K562 (cell line): ENCODE measurements around the gene TEDDM1. TPM values are rescaled to one million over a fixed set of nuclear protein-coding genes. Genes with fewer than 3 reads are reported as not detected.

Experiments
- ATAC-seq: fragments of 200-7000 bp; cut with Tn5 transposase; 3 replicates; pipeline ENCODE4 v1.9.1; 2020; ENCODE audit warnings: moderate library complexity
- BruUV-seq: library from RNA; stranded (reverse); fragments of 400-500 nt; replicated peaks from 2 replicates; lab custom pipeline; 2021; lab: Mats Ljungman, UMichigan
- CTCF ChIA-PET: fragments of 300-600 bp; formaldehyde crosslinking; extraction: SDS; loops from one replicate; lab custom pipeline; 2021; ENCODE audit warnings: low intra/inter-chr PET ratio; lab: Yijun Ruan, JAX
- POLR2A ChIA-PET: fragments of 300-600, 350-650 bp; sonication (Branson Sonifier 250); formaldehyde crosslinking; extraction: SDS; loops from one replicate; lab custom pipeline; 2021; ENCODE audit warnings: antibody characterized with exemption, inconsistent platforms; lab: Yijun Ruan, JAX
- DNase-seq, 4 experiments: peaks; one replicate each; pipeline versions ENCODE4 v3.0.0 to v3.0.0-alpha.2; 2011 to 2018; ENCODE audit warnings: low spot score in 3 of 4, mixed read lengths in 3 of 4; ENCODE audit errors: extremely low read depth in 1 of 4
- FAIRE-seq: peaks from 2 replicates; lab custom pipeline; 2011; peaks lifted over from hg19 to GRCh38; lab: Jason Lieb, UNC
- H2AFZ ChIP-seq: 2 replicates; pipeline ENCODE4 v1.6.0; 2011; ENCODE audit warnings: low read depth, low read length, control low read depth, inconsistent platforms
- H3K27ac ChIP-seq: fragments of 200-600 bp; 3 replicates; pipeline ENCODE4 v1.8.0; 2011; ENCODE audit warnings: low read depth, mild to moderate bottlenecking, control low read depth, inconsistent platforms, low read length, moderate library complexity, mixed read lengths; ENCODE audit errors: extremely low read depth
- H3K27me3 ChIP-seq, 2 experiments: fragments of 300-600 bp in 1 of 2; 2 replicates in 1 of 2; 3 replicates in 1 of 2; pipeline versions ENCODE4 v1.6.0 to v1.8.0; 2011; ENCODE audit warnings: inconsistent platforms in 2 of 2, low read length in 2 of 2, mild to moderate bottlenecking in 1 of 2, mixed read lengths in 1 of 2, moderate library complexity in 1 of 2; ENCODE audit not compliant: control insufficient read depth in 2 of 2, insufficient read depth in 2 of 2
- H3K36me3 ChIP-seq: fragments of 300-600 bp; 3 replicates; pipeline ENCODE4 v1.8.0; 2011; ENCODE audit warnings: mild to moderate bottlenecking, low read length, inconsistent platforms; ENCODE audit not compliant: control insufficient read depth, insufficient read depth
- H3K4me1 ChIP-seq, 2 experiments: fragments of 200-600 bp in 1 of 2; replicated peaks in 1 of 2; 2 replicates in 1 of 2; 3 replicates in 1 of 2; pipeline versions ENCODE4 v1.5.1 to v1.8.0; 2011; ENCODE audit warnings: inconsistent platforms in 2 of 2, low read length in 2 of 2, mild to moderate bottlenecking in 1 of 2, mixed read lengths in 1 of 2, moderate library complexity in 1 of 2; ENCODE audit not compliant: control insufficient read depth in 2 of 2, insufficient read depth in 2 of 2
- H3K4me2 ChIP-seq: 2 replicates; pipeline ENCODE4 v1.6.1; 2011; ENCODE audit warnings: low read length, control low read depth, inconsistent platforms, mixed read lengths; ENCODE audit not compliant: insufficient read depth
- H3K4me3 ChIP-seq: fragments of 200-600 bp; sonication (generic), shearing (Covaris generic); 2 replicates; pipeline ENCODE4 v1.5.1; 2016; ENCODE audit warnings: control low read depth, inconsistent platforms
- H3K79me2 ChIP-seq: fragments of 200-600 bp; 3 replicates; pipeline ENCODE4 v1.8.0; 2011; ENCODE audit warnings: low read length, inconsistent platforms; ENCODE audit not compliant: control insufficient read depth, insufficient read depth
- H3K9ac ChIP-seq, 2 experiments: 2 replicates each; pipeline versions ENCODE4 v1.6.0 to v1.6.1; 2011; ENCODE audit warnings: low read depth in 2 of 2, low read length in 2 of 2, control low read depth in 1 of 2, inconsistent platforms in 1 of 2, mild to moderate bottlenecking in 1 of 2, mixed read lengths in 1 of 2; ENCODE audit not compliant: insufficient read depth in 1 of 2
- H3K9me1 ChIP-seq: one replicate; pipeline ENCODE4 v1.6.0; 2011; ENCODE audit warnings: inconsistent platforms, mild to moderate bottlenecking, low read length, moderate library complexity; ENCODE audit not compliant: control insufficient read depth, insufficient read depth
- H3K9me3 ChIP-seq: replicated peaks from 2 replicates; pipeline ENCODE4 v1.5.1; 2011; ENCODE audit warnings: low read depth, low read length, inconsistent platforms; ENCODE audit not compliant: control insufficient read depth, insufficient read depth
- H4K20me1 ChIP-seq: replicated peaks from 2 replicates; pipeline ENCODE4 v1.6.1; 2011; ENCODE audit warnings: low read length, inconsistent platforms, mixed read lengths; ENCODE audit not compliant: control insufficient read depth, insufficient read depth
- ATF3 ChIP-seq, 2 experiments: fragments of 450-650 bp in 1 of 2; sonication (generic) in 1 of 2; formaldehyde crosslinking in 1 of 2; IDR thresholded peaks in 1 of 2; conservative IDR thresholded peaks in 1 of 2; 2 replicates each; pipeline versions ENCODE4 v1.6.1 to v1.8.1; 2016 to 2023; ENCODE audit warnings: mild to moderate bottlenecking in 2 of 2, moderate library complexity in 2 of 2, inconsistent platforms in 1 of 2, missing genetic modification reagents in 1 of 2
- ATF6 ChIP-seq: sonication (generic); formaldehyde crosslinking; IDR thresholded peaks from 2 replicates; pipeline ENCODE4 v1.4.0; 2020; ENCODE audit warnings: mild to moderate bottlenecking, missing genetic modification reagents
- CBFA2T2 ChIP-seq: fragments of 450-650 bp; conservative IDR thresholded peaks from 2 replicates; pipeline ENCODE4 v1.6.1; 2017; ENCODE audit warnings: mild to moderate bottlenecking
- CEBPB ChIP-seq: fragments of 450-650 bp; IDR thresholded peaks from 2 replicates; pipeline ENCODE4 v1.6.1; 2016; ENCODE audit warnings: missing genetic modification characterization, missing compliant biosample characterization
- CEBPG ChIP-seq, 3 experiments: fragments of 200-800 bp in 1 of 3; sonication (Bioruptor generic) in 1 of 3; sonication (generic) in 1 of 3; formaldehyde crosslinking in 1 of 3; IDR thresholded peaks in 2 of 3; conservative IDR thresholded peaks in 1 of 3; 2 replicates each; pipeline versions ENCODE4 v1.6.1 to v1.8.0; 2016 to 2022; ENCODE audit warnings: missing compliant biosample characterization in 2 of 3, missing genetic modification characterization in 2 of 3, mild to moderate bottlenecking in 1 of 3, missing genetic modification reagents in 1 of 3
- ETV6 ChIP-seq, 3 experiments: fragments of 150-350 bp in 1 of 3; sonication (generic) in 1 of 3; formaldehyde crosslinking in 1 of 3; IDR thresholded peaks; 2 replicates each; pipeline versions ENCODE4 v1.6.1 to v1.8.0; 2014 to 2022; ENCODE audit warnings: borderline replicate concordance in 2 of 3, low read depth in 2 of 3, antibody characterized with exemption in 1 of 3, low read length in 1 of 3, mild to moderate bottlenecking in 1 of 3, missing genetic modification reagents in 1 of 3
- EWSR1 ChIP-seq: fragments of 450-650 bp; IDR thresholded peaks from 2 replicates; pipeline ENCODE4 v1.6.1; 2018; ENCODE audit warnings: borderline replicate concordance, mild to moderate bottlenecking, low read depth, moderate library complexity; ENCODE audit not compliant: partially characterized antibody
- RCOR1 ChIP-seq, 2 experiments: IDR thresholded peaks; 2 replicates each; pipeline ENCODE4 v1.6.1; 2012; ENCODE audit warnings: low read depth in 2 of 2, low read length in 2 of 2, borderline replicate concordance in 1 of 2, improper control_type of control experiment in 1 of 2
- SREBF1 ChIP-seq: fragments of 150-350 bp; IDR thresholded peaks from 2 replicates; pipeline ENCODE4 v1.6.1; 2014; ENCODE audit warnings: antibody characterized with exemption, low read depth, low read length, borderline replicate concordance
- TRIM24 ChIP-seq, 2 experiments: fragments of 450-650 bp; IDR thresholded peaks; 2 replicates each; pipeline ENCODE4 v1.6.1; 2016
- WGBS: fragments of 100-300 bp; shearing (Covaris generic); methylation state at CpG from one replicate; pipeline ENCODE4 v1.1.6; 2016; ENCODE audit warnings: low coverage, mixed read lengths; ENCODE audit not compliant: insufficient coverage; ENCODE audit errors: missing lambda C conversion rate; 5-methylcytosine and 5-hydroxymethylcytosine counted together
- in situ Hi-C: fragments of 300-500 bp; cut with MboI; formaldehyde crosslinking; loops from 4 replicates; pipeline ENCODE4 v1.15.0; 2018; ENCODE audit warnings: inconsistent platforms, mixed read lengths
- intact Hi-C: fragments of 100-400 bp; cut with micrococcal nuclease; formaldehyde crosslinking; loops from 2 replicates; pipeline ENCODE4 v1.14.2; 2022
- polyA plus RNA-seq, 8 experiments: library from polyadenylated mRNA; depleted of rRNA in 4 of 8; stranded (reverse) in 5 of 8; unstranded in 3 of 8; fragments of >200 nt; fragmentation: Nextera tagmentation in 2 of 8; fragmentation: Illumina TruSeq in 1 of 8; extraction: Ambion mirVana in 2 of 8; extraction: Trizol in 1 of 8; gene quantifications; 2 replicates each; pipeline versions ENCODE4 v1.2.1 to v1.2.3, GENCODE V29; 2011 to 2014; ENCODE audit warnings: inconsistent platforms in 1 of 8, missing spikeins in 1 of 8
- total RNA-seq, 7 experiments: library from RNA; depleted of rRNA in 6 of 7; stranded (reverse); fragments of >200 nt in 6 of 7; fragmentation: Illumina TruSeq in 2 of 7; extraction: Trizol in 2 of 7; gene quantifications; 2 replicates each; pipeline versions ENCODE4 v1.2.1 to v1.2.3, GENCODE V29; 2011 to 2021; ENCODE audit warnings: low replicate concordance in 1 of 7
- TF ChIP-seq, protein P1 (sequence below): fragments of 250-450 bp; sonication (Bioruptor Pico); IDR thresholded peaks from 2 replicates; pipeline ENCODE4 v1.9.0; 2021; ENCODE audit warnings: mild to moderate bottlenecking
- TF ChIP-seq, protein P2 (sequence below): fragments of 250-450 bp; sonication (Bioruptor Pico); IDR thresholded peaks from 2 replicates; pipeline ENCODE4 v1.8.0; 2022; ENCODE audit warnings: inconsistent platforms, mild to moderate bottlenecking, moderate library complexity, borderline replicate concordance

Gene TEDDM1
- total and polyA plus RNA-seq, 9 of the 15 experiments (the other 6 are each of a cell fraction or from before 2014, with no cell fraction given), result not detected

DNA sequence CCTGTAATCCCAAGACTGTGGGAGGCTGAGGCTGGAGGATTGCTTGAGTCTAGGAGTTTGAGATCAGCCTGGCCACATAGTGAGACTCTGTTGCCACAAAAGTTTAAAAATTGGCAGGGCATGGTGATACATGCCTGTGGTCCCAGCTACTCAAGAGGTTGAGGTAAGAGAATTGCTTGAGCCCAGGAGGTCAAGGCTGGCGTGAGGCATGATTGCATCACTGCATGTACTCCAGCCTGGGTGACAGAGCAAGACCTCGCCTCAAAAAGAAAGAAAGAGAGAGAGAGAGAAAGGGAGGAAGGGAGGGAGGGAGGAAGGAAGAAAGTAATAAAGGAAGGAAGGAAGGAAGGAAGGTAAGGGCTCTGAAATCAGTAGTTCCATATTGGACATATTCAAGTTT lies 33.9 kb downstream of the TEDDM1 start:
- intact Hi-C loops, result no loop called here
- no peaks in the 10 kb centered on the region for H3K9me1 ChIP-seq
- CTCF ChIA-PET, result no interaction called here
- 60% methylated on average over 2 of the region's 2 CpGs for WGBS
- TF ChIP-seq, protein P1, sequence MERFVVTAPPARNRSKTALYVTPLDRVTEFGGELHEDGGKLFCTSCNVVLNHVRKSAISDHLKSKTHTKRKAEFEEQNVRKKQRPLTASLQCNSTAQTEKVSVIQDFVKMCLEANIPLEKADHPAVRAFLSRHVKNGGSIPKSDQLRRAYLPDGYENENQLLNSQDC, result no peak
- TF ChIP-seq RCOR1 (IDR thresholded peaks at IDR 0.05; ENCODE audit: borderline replicate concordance in 1 of 2, low read depth in 2 of 2, low read length in 2 of 2) (no peak), CEBPB (tag) (0 out of 2 replicates have a peak, but pooled peaks have one; percentile 42), ATF6 (CRISPR knock-in tag) (no peak), CBFA2T2 (no peak), EWSR1 (no peak), SREBF1 (no peak), ATF3 (IDR thresholded peaks at IDR 0.05) (peak; percentile 74), ATF3 (CRISPR knock-in tag; conservative IDR thresholded peaks at IDR 0.05) (no peak), ETV6 (IDR thresholded peaks at IDR 0.05; ENCODE audit: borderline replicate concordance in 1 of 2, low read depth in 2 of 2, low read length in 1 of 2) (no peak), ETV6 (CRISPR knock-in tag; IDR thresholded peaks at IDR 0.05; ENCODE audit: borderline replicate concordance) (no peak), CEBPG (CRISPR knock-in tag; IDR thresholded peaks at IDR 0.05) (no peak), CEBPG (tag; conservative IDR thresholded peaks at IDR 0.05 in 1 of 2, IDR thresholded peaks at IDR 0.05 in 1 of 2) (peak in 1 of 2 experiments; percentile 39; a peak in 1 of 4 replicates), TRIM24 (IDR thresholded peaks at IDR 0.05) (peak in 1 of 2 experiments; percentile 38; a peak in 2 of 4 replicates)
- TF ChIP-seq, protein P2, sequence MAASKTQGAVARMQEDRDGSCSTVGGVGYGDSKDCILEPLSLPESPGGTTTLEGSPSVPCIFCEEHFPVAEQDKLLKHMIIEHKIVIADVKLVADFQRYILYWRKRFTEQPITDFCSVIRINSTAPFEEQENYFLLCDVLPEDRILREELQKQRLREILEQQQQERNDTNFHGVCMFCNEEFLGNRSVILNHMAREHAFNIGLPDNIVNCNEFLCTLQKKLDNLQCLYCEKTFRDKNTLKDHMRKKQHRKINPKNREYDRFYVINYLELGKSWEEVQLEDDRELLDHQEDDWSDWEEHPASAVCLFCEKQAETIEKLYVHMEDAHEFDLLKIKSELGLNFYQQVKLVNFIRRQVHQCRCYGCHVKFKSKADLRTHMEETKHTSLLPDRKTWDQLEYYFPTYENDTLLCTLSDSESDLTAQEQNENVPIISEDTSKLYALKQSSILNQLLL (CRISPR knock-in tag), result no peak
- ATAC-seq (no peak), DNase-seq (no peak), FAIRE-seq (no peak)
- H3K4me2 ChIP-seq, result no peak overlapping the region
- H4K20me1 ChIP-seq, result no peaks in the 10 kb centered on the region
- no TSS peak for BruUV-seq
- H3K4me3 ChIP-seq, result no peak overlapping the region
- H3K9me3 ChIP-seq, result no peaks in the 10 kb centered on the region
- no peaks in the 10 kb centered on the region for H3K27me3 ChIP-seq
- in situ Hi-C loops, result no loop called here
- peaks cover 5 to 20% of the 10 kb centered on the region in 2 experiments; a peak in 4 of 5 replicates for H3K4me1 ChIP-seq
- no peaks in the 10 kb centered on the region for H3K79me2 ChIP-seq
- no peak overlapping the region for H3K9ac ChIP-seq
- H3K27ac ChIP-seq, result no peak overlapping the region
- no peak overlapping the region for H2AFZ ChIP-seq
- H3K36me3 ChIP-seq, result no peaks in the 10 kb centered on the region
- POLR2A ChIA-PET, result interaction anchor here (1.0 to 2.1 kb wide), 5 partner anchors 11 to 23 kb away, joined by 3 to 7 read pairs (median 5); no protein-coding TSS in a partner anchor
